Thyroid gland (tissue), 4 donors: ENCODE measurements around the gene MTHFD1L. TPM values are rescaled to one million over a fixed set of nuclear protein-coding genes. Genes with fewer than 3 reads are reported as not detected.

Experiments used
- DNase-seq, 2 donors: peaks; one replicate each; pipeline ENCODE4 v3.0.0-alpha.2; 2019
- H3K27ac ChIP-seq, 3 donors: fragments of 200-600 bp; sonication (generic); 1 replicate in 2 of 3; 2 replicates in 1 of 3; pipeline ENCODE4 v1.5.1; 2016 to 2019; ENCODE audit warnings: mild to moderate bottlenecking in 1 of 3, moderate library complexity in 1 of 3
- H3K27me3 ChIP-seq: fragments of 200-600 bp; sonication (generic); one replicate; pipeline ENCODE4 v1.5.1; 2019
- H3K36me3 ChIP-seq, 2 donors: fragments of 200-600 bp; sonication (generic); one replicate each; pipeline ENCODE4 v1.5.1; 2016 to 2019
- H3K4me1 ChIP-seq, 2 donors: fragments of 200-600 bp; sonication (generic); one replicate each; pipeline ENCODE4 v1.5.1; 2017 to 2019
- H3K4me3 ChIP-seq, 3 donors: fragments of 200-600 bp; sonication (generic); replicated peaks in 1 of 3; 1 replicate in 2 of 3; 2 replicates in 1 of 3; pipeline ENCODE4 v1.5.1; 2016; ENCODE audit warnings: mild to moderate bottlenecking in 1 of 3
- H3K9me3 ChIP-seq: fragments of 200-600 bp; sonication (generic); one replicate; pipeline ENCODE4 v1.5.1; 2017
- CTCF ChIP-seq, 6 experiments: fragments of 200-600 bp in 3 of 6; fragments of 450-650 bp in 3 of 6; sonication (generic) in 3 of 6; IDR thresholded peaks; one replicate each; pipeline ENCODE4 v1.5.1; 2016 to 2019; ENCODE audit warnings: antibody characterized with exemption in 6 of 6, mild to moderate bottlenecking in 2 of 6, inconsistent platforms in 1 of 6, moderate library complexity in 1 of 6
- POLR2A ChIP-seq, 2 donors: fragments of 450-650 bp; IDR thresholded peaks; one replicate each; pipeline ENCODE4 v1.6.1; 2017; ENCODE audit warnings: antibody characterized with exemption in 2 of 2, mild to moderate bottlenecking in 2 of 2, moderate library complexity in 1 of 2
- WGBS, 2 donors: methylation state at CpG; one replicate each; pipeline ENCODE4 v1.1.5; 2017; 5-methylcytosine and 5-hydroxymethylcytosine counted together
- intact Hi-C: fragments of 100-400 bp; cut with DNase I; formaldehyde crosslinking; loops from one replicate; pipeline ENCODE4 v1.15.1; 2023
- total RNA-seq, 4 donors: library from RNA; depleted of rRNA; stranded (reverse); fragments of >200 nt; gene quantifications; one replicate each; pipeline ENCODE4 v1.2.3, GENCODE V29; 2016

Gene MTHFD1L
- total RNA-seq, 4 donors from 2014 or later, result 8.7 to 14.6 (median 11.0) TPM

GRCh38 chr6:150964765-150965164 is 99.3 kb downstream of the MTHFD1L start:
- Histone ChIP-seq H3K4me3 (no peak overlapping the region), H3K27me3 (no peaks in the 10 kb centered on the region), H3K36me3 (no peaks in the 10 kb centered on the region), H3K27ac (no peak overlapping the region), H3K4me1 (no peaks in the 10 kb centered on the region), H3K9me3 (no peaks in the 10 kb centered on the region)
- intact Hi-C loops, result no loop called here
- TF ChIP-seq CTCF (IDR thresholded peaks at IDR 0.05) (no peak), POLR2A (IDR thresholded peaks at IDR 0.05) (no peak)
- DNase-seq, result no peak
- WGBS, 2 donors, result 94 to 97% methylated on average over 2 of the region's 2 CpGs

- H3K27ac ChIP-seq, result no peak overlapping the region
- H3K4me3 ChIP-seq, result no peak overlapping the region
- no peaks in the 10 kb centered on the region for H3K27me3 ChIP-seq
- intact Hi-C loops, result no loop called here
- WGBS, 2 donors, result 82 to 93% methylated on average over 6 of the region's 6 CpGs
- no peak for DNase-seq
- no peak for TF ChIP-seq CTCF (IDR thresholded peaks at IDR 0.05)
- TF ChIP-seq POLR2A (IDR thresholded peaks at IDR 0.05), result no peak
- H3K4me1 ChIP-seq, result no peaks in the 10 kb centered on the region
- no peaks in the 10 kb centered on the region for H3K9me3 ChIP-seq
- H3K36me3 ChIP-seq, result no peaks in the 10 kb centered on the region
Measured at GRCh38 chr6:150966786-150967185, 101.3 kb downstream of the MTHFD1L start.

- DNase-seq, result no peak
- Histone ChIP-seq H3K27ac (no peak overlapping the region), H3K4me1 (no peaks in the 10 kb centered on the region), H3K36me3 (no peaks in the 10 kb centered on the region), H3K27me3 (no peaks in the 10 kb centered on the region), H3K9me3 (no peaks in the 10 kb centered on the region), H3K4me3 (no peak overlapping the region)
- WGBS, 2 donors, result 83 to 87% methylated on average over 6 of the region's 6 CpGs
- no peak for TF ChIP-seq CTCF (IDR thresholded peaks at IDR 0.05)
- TF ChIP-seq POLR2A (IDR thresholded peaks at IDR 0.05), result no peak
- intact Hi-C loops, result no loop called here
Measured at GRCh38 chr6:150967381-150967780, 101.9 kb downstream of the MTHFD1L start.

GRCh38 chr6:150967910-150968309 is 102.4 kb downstream of the MTHFD1L start:
- no peaks in the 10 kb centered on the region for H3K27me3 ChIP-seq
- H3K4me3 ChIP-seq, result no peak overlapping the region
- WGBS, 2 donors, result 77 to 78% methylated on average over 8 of the region's 8 CpGs
- H3K27ac ChIP-seq, result no peak overlapping the region
- H3K9me3 ChIP-seq, result no peaks in the 10 kb centered on the region
- no peak for TF ChIP-seq POLR2A (IDR thresholded peaks at IDR 0.05)
- no peak for TF ChIP-seq CTCF (IDR thresholded peaks at IDR 0.05)
- DNase-seq, result no peak
- H3K4me1 ChIP-seq, result no peaks in the 10 kb centered on the region
- H3K36me3 ChIP-seq, result no peaks in the 10 kb centered on the region
- intact Hi-C loops, result no loop called here

GRCh38 chr6:150969901-150970300 is 104.4 kb downstream of the MTHFD1L start:
- TF ChIP-seq CTCF (IDR thresholded peaks at IDR 0.05) (no peak), POLR2A (IDR thresholded peaks at IDR 0.05) (no peak)
- WGBS, 2 donors, result 89 to 99% methylated on average over 4 of the region's 4 CpGs
- no peaks in the 10 kb centered on the region for H3K9me3 ChIP-seq
- H3K27me3 ChIP-seq, result no peaks in the 10 kb centered on the region
- intact Hi-C loops, result no loop called here
- no peaks in the 10 kb centered on the region for H3K4me1 ChIP-seq
- H3K36me3 ChIP-seq, result no peaks in the 10 kb centered on the region
- no peak for DNase-seq
- H3K27ac ChIP-seq, result no peak overlapping the region
- H3K4me3 ChIP-seq, result no peak overlapping the region
